Measurements from ENCODE around the gene PLPP7.

- no peak for TF ChIP-seq CTCF (IDR thresholded peaks at IDR 0.05; ENCODE audit: low read depth, low read length, missing input control)
- TF ChIP-seq MAX (IDR thresholded peaks at IDR 0.05): no peak
- no peak for TF ChIP-seq YY1 (IDR thresholded peaks at IDR 0.05)
- TF ChIP-seq REST (IDR thresholded peaks at IDR 0.05): no peak
- no peak for TF ChIP-seq ZBTB33 (IDR thresholded peaks at IDR 0.05)
- no peak for TF ChIP-seq JUND (IDR thresholded peaks at IDR 0.05)
- no peak for TF ChIP-seq ATF3 (IDR thresholded peaks at IDR 0.05)
- TF ChIP-seq FOXA1 (IDR thresholded peaks at IDR 0.05): no peak
- TF ChIP-seq SP1 (IDR thresholded peaks at IDR 0.05): no peak
- TF ChIP-seq RAD21 (IDR thresholded peaks at IDR 0.05): no peak
These were observed 17.3 kb upstream of the PLPP7 start for GRCh38 chr9:131272212-131272611.

Data from liver (tissue), 3 donors.